Measurements from ENCODE around the gene MYZAP. TPM values are rescaled to one million over a fixed set of nuclear protein-coding genes. Genes with fewer than 3 reads are reported as not detected.

The MYZAP gene
- total RNA-seq, 2 donors from 2014 or later, result 0.22 to 0.33 TPM

DNA sequence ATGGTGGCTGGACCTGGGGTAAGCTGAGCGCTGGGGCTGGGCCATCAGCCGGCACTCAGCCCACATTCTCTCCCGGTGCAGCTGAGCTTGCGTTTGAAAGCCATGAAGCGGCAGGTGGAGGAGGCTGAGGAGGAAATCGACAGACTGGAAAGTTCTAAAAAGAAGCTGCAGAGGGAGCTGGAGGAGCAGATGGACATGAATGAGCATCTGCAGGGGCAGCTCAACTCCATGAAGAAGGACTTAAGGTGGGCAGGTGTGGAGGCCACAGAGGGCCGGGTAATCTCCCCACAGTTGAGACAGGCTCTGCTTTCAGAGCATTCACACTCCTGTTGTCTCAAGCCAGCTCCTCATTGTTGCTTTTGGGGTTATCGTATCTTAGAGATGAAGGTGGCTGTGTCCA is 45.7 kb upstream of the MYZAP start:
- Histone ChIP-seq H3K9me3 (ENCODE audit: control insufficient read depth, low read length) (no peaks in the 10 kb centered on the region), H3K4me1 (ENCODE audit: control insufficient read depth, insufficient read depth, low read length) (peaks cover 5% of the 10 kb centered on the region), H3K9ac (ENCODE audit: extremely low read depth, low read length, poor library complexity, severe bottlenecking) (no peak overlapping the region), H3K27ac (ENCODE audit: low read depth, low read length) (no peak overlapping the region), H3K36me3 (ENCODE audit: control insufficient read depth, insufficient read depth, low read length) (peaks cover 95% of the 10 kb centered on the region), H3K27me3 (ENCODE audit: control insufficient read depth, insufficient read depth, low read length, poor library complexity, severe bottlenecking) (no peaks in the 10 kb centered on the region), H3K4me3 (ENCODE audit: low read length) (no peak overlapping the region)
- Mint-ChIP-seq H3K9me3 (no peaks in the 10 kb centered on the region), H3K27ac (no peak overlapping the region), H3K36me3 (ENCODE audit: low read depth) (peaks cover 84% of the 10 kb centered on the region), H3K27me3 (ENCODE audit: insufficient read depth) (no peaks in the 10 kb centered on the region), H3K4me1 (peaks cover 10% of the 10 kb centered on the region), H3K4me3 (no peak overlapping the region)
- 91 to 96% methylated on average over 7 to 8 of the region's 8 CpGs for WGBS, 2 experiments (ENCODE audit: insufficient coverage in 1 of 2, insufficient read length in 1 of 2)
- TF ChIP-seq, protein P1, sequence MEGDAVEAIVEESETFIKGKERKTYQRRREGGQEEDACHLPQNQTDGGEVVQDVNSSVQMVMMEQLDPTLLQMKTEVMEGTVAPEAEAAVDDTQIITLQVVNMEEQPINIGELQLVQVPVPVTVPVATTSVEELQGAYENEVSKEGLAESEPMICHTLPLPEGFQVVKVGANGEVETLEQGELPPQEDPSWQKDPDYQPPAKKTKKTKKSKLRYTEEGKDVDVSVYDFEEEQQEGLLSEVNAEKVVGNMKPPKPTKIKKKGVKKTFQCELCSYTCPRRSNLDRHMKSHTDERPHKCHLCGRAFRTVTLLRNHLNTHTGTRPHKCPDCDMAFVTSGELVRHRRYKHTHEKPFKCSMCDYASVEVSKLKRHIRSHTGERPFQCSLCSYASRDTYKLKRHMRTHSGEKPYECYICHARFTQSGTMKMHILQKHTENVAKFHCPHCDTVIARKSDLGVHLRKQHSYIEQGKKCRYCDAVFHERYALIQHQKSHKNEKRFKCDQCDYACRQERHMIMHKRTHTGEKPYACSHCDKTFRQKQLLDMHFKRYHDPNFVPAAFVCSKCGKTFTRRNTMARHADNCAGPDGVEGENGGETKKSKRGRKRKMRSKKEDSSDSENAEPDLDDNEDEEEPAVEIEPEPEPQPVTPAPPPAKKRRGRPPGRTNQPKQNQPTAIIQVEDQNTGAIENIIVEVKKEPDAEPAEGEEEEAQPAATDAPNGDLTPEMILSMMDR (conservative IDR thresholded peaks at IDR 0.05), result peak; percentile 36
- no peak for DNase-seq

DNA sequence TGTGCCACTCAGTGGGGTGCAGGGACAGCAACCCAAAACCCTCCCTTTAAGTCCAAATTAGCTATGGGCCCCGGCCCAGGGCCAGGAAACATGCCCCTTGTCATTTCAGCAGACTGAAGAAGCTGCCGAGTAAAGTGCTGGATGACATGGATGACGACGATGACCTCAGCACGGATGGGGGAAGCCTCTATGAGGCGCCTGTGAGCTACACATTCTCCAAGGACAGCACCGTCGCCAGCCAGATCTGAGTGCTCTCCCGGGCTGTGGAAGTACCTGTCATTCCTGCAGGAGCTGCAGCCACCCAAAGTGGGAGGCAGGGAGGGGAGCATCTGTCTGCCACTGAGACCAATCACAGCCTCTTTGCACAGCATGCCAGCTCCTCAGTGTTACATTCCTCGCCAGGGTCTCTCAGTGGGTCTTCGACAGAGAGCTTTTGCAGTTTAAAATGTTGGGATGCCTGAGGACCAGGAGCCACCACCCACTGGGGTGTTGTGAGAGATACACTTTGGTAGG is 44.4 kb upstream of the MYZAP start:
- peaks cover 90% of the 10 kb centered on the region for H3K36me3 Mint-ChIP-seq (ENCODE audit: low read depth)
- H3K4me3 Mint-ChIP-seq, result no peak overlapping the region
- Histone ChIP-seq H3K9ac (ENCODE audit: extremely low read depth, low read length, poor library complexity, severe bottlenecking) (no peak overlapping the region), H3K36me3 (ENCODE audit: control insufficient read depth, insufficient read depth, low read length) (peaks cover 94% of the 10 kb centered on the region), H3K4me1 (ENCODE audit: control insufficient read depth, insufficient read depth, low read length) (peaks cover 11% of the 10 kb centered on the region), H3K27ac (ENCODE audit: low read depth, low read length) (no peak overlapping the region), H3K9me3 (ENCODE audit: control insufficient read depth, low read length) (no peaks in the 10 kb centered on the region), H3K27me3 (ENCODE audit: control insufficient read depth, insufficient read depth, low read length, poor library complexity, severe bottlenecking) (no peaks in the 10 kb centered on the region), H3K4me3 (ENCODE audit: low read length) (no peak overlapping the region)
- 86 to 90% methylated on average over 10 to 11 of the region's 11 CpGs for WGBS, 2 experiments (ENCODE audit: insufficient coverage in 1 of 2, insufficient read length in 1 of 2)
- no peaks in the 10 kb centered on the region for H3K9me3 Mint-ChIP-seq
- H3K27ac Mint-ChIP-seq, result no peak overlapping the region
- peaks cover 22% of the 10 kb centered on the region for H3K4me1 Mint-ChIP-seq
- TF ChIP-seq, protein P1 (conservative IDR thresholded peaks at IDR 0.05), result no peak
- H3K27me3 Mint-ChIP-seq (ENCODE audit: insufficient read depth), result no peaks in the 10 kb centered on the region
- DNase-seq, result peak; percentile 90

DNA sequence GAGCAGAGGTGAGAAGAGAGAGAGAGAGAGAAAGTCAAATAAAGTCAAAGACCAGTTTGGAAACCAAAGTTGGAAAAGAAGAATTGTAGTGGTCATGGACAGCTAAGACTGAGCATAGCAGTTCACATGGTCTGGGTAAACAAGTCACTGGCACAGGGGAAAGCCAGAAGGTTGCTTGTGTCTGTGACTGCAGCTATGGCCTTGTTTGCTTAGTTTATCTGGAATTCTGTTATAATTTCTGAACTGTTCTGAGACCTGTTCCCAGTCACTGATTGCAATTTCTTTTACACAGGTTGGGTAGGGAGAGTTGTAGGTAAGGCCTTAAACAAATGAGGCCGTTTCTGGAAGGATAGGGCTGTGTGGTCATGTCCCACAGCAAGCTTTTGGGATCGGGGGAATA is 43.4 kb upstream of the MYZAP start:
- TF ChIP-seq, protein P1 (conservative IDR thresholded peaks at IDR 0.05), result no peak
- Mint-ChIP-seq H3K9me3 (no peaks in the 10 kb centered on the region), H3K36me3 (ENCODE audit: low read depth) (peaks cover 90% of the 10 kb centered on the region), H3K27ac (peak overlapping the region; percentile 5), H3K27me3 (ENCODE audit: insufficient read depth) (no peaks in the 10 kb centered on the region), H3K4me3 (no peak overlapping the region), H3K4me1 (peaks cover 28% of the 10 kb centered on the region)
- WGBS, 2 experiments (ENCODE audit: insufficient coverage in 1 of 2, insufficient read length in 1 of 2), result 86 to 88% methylated on average over 1 to 2 of the region's 2 CpGs
- H3K9ac ChIP-seq (ENCODE audit: extremely low read depth, low read length, poor library complexity, severe bottlenecking), result no peak overlapping the region
- DNase-seq, result no peak
- H3K27ac ChIP-seq (ENCODE audit: low read depth, low read length), result no peak overlapping the region
- no peaks in the 10 kb centered on the region for H3K27me3 ChIP-seq (ENCODE audit: control insufficient read depth, insufficient read depth, low read length, poor library complexity, severe bottlenecking)
- peaks cover 90% of the 10 kb centered on the region for H3K36me3 ChIP-seq (ENCODE audit: control insufficient read depth, insufficient read depth, low read length)
- H3K4me3 ChIP-seq (ENCODE audit: low read length), result no peak overlapping the region
- peaks cover 13% of the 10 kb centered on the region for H3K4me1 ChIP-seq (ENCODE audit: control insufficient read depth, insufficient read depth, low read length)
- H3K9me3 ChIP-seq (ENCODE audit: control insufficient read depth, low read length), result no peaks in the 10 kb centered on the region

Measured in endodermal cell (in vitro differentiated cells).